ENCODE data around the gene PLLP. TPM values are rescaled to one million over a fixed set of nuclear protein-coding genes. Genes with fewer than 3 reads are reported as not detected.
"Not testable (repeated sequence)": the region's sequence is repeated elsewhere in the genome, so short reads cannot be mapped to it uniquely, and the experiment has no call there.

Gene PLLP
- total RNA-seq, 1 donor from 2014 or later: 0.30 TPM

DNA sequence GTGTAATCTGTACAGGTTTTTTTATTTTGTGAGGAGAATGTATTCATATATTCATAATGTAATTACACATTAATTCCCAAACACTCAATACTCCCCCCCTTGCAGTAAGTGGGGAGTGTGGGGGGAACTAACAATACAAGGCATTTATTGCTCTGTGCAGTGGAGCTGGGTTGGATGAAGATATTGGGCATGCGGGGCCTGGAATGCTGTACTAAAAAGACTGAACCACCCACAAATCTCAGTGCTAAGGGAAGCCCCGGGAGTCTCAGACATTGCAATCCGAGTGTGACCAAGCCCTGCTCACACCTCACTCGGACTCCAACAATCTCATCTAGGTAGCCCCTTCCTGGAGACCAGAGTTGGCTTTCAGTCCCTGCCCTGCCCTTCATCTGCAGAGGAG, 6.0 kb downstream of the PLLP start:
- Mint-ChIP-seq H3K36me3 (ENCODE audit: unreplicated experiment) (no peaks in the 10 kb centered on the region), H3K27me3 (ENCODE audit: unreplicated experiment) (peaks cover 3% of the 10 kb centered on the region), H3K4me1 (ENCODE audit: unreplicated experiment) (peaks cover 25% of the 10 kb centered on the region), H3K27ac (ENCODE audit: unreplicated experiment) (no peak overlapping the region), H3K4me3 (ENCODE audit: unreplicated experiment) (no peak overlapping the region), H3K9me3 (ENCODE audit: unreplicated experiment) (no peaks in the 10 kb centered on the region)
- no peak for DNase-seq (ENCODE audit: extremely low spot score, unreplicated experiment)
- TF ChIP-seq, protein P1, sequence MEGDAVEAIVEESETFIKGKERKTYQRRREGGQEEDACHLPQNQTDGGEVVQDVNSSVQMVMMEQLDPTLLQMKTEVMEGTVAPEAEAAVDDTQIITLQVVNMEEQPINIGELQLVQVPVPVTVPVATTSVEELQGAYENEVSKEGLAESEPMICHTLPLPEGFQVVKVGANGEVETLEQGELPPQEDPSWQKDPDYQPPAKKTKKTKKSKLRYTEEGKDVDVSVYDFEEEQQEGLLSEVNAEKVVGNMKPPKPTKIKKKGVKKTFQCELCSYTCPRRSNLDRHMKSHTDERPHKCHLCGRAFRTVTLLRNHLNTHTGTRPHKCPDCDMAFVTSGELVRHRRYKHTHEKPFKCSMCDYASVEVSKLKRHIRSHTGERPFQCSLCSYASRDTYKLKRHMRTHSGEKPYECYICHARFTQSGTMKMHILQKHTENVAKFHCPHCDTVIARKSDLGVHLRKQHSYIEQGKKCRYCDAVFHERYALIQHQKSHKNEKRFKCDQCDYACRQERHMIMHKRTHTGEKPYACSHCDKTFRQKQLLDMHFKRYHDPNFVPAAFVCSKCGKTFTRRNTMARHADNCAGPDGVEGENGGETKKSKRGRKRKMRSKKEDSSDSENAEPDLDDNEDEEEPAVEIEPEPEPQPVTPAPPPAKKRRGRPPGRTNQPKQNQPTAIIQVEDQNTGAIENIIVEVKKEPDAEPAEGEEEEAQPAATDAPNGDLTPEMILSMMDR (IDR thresholded peaks at IDR 0.05): no peak

DNA sequence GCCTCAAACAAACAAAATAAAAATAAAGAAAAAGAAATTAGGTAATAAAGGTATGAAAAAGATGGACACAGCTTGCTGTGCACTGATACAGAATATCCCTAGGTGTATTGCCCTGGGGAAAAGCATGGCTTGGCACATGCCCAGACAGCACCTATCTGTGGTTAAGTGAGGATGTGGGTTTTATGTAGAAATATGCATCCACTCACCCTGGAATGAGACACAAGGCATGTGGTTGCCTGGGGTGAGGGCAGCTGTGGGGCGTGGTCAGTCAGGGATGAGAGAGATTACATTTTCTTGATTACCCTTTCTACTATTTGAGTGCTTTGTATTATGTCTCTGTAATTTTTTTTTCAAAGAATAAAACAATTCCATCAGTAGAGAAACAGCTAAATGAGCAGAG, 6.9 kb downstream of the PLLP start:
- Mint-ChIP-seq H3K27me3 (ENCODE audit: unreplicated experiment) (peaks cover 3% of the 10 kb centered on the region), H3K27ac (ENCODE audit: unreplicated experiment) (no peak overlapping the region), H3K9me3 (ENCODE audit: unreplicated experiment) (no peaks in the 10 kb centered on the region), H3K4me3 (ENCODE audit: unreplicated experiment) (no peak overlapping the region), H3K36me3 (ENCODE audit: unreplicated experiment) (no peaks in the 10 kb centered on the region), H3K4me1 (ENCODE audit: unreplicated experiment) (peaks cover 17% of the 10 kb centered on the region)
- TF ChIP-seq, protein P1 (IDR thresholded peaks at IDR 0.05): no peak
- DNase-seq (ENCODE audit: extremely low spot score, unreplicated experiment): no peak

DNA sequence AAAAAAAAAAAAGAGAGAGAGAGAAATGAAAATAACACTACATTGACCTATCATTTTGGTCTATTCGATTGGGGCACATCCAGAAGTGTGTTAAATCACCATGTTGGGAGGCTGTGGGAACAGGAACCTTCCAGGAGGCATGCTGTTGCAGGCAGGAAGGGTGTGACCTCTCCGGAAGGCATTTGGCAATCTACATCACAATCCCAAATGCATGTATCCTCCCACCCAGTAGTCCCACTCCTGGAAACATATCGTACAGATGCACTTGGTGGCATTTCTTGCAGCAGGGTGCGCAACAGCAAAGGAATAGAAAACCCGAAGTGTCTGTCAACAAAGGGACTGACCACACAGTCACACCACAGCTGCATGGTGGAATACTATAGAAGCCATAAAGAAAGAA, 7.9 kb downstream of the PLLP start:
- no peak for DNase-seq (ENCODE audit: extremely low spot score, unreplicated experiment)
- Mint-ChIP-seq H3K36me3 (ENCODE audit: unreplicated experiment) (no peaks in the 10 kb centered on the region), H3K9me3 (ENCODE audit: unreplicated experiment) (no peaks in the 10 kb centered on the region), H3K27me3 (ENCODE audit: unreplicated experiment) (no peaks in the 10 kb centered on the region), H3K27ac (ENCODE audit: unreplicated experiment) (no peak overlapping the region), H3K4me1 (ENCODE audit: unreplicated experiment) (peaks cover 17% of the 10 kb centered on the region), H3K4me3 (ENCODE audit: unreplicated experiment) (no peak overlapping the region)
- TF ChIP-seq, protein P1 (IDR thresholded peaks at IDR 0.05): no peak

DNA sequence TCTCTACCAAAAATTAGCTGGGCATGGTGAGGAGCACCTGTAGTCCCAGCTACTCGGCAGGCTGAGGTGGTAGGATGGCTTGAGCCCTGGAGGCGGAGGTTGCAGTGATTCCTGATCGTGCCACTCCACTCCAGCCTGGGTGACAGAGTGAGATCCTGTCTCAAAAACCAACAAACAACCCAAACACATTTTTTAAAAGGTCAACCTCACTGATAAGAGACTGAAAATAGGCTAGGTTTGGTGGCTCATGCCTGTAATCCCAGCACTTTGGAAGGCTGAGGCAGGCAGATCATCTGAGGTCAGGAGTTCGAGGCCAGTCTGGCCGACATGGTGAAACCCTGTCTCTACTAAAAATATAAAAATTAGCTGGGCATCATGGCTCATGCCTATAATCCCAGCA, 8.5 kb downstream of the PLLP start:
- H3K4me1 Mint-ChIP-seq (ENCODE audit: unreplicated experiment): peaks cover 17% of the 10 kb centered on the region
- not testable (repeated sequence) for DNase-seq (ENCODE audit: extremely low spot score, unreplicated experiment); H3K27ac Mint-ChIP-seq (ENCODE audit: unreplicated experiment); H3K9me3 Mint-ChIP-seq (ENCODE audit: unreplicated experiment); H3K36me3 Mint-ChIP-seq (ENCODE audit: unreplicated experiment); H3K27me3 Mint-ChIP-seq (ENCODE audit: unreplicated experiment); H3K4me3 Mint-ChIP-seq (ENCODE audit: unreplicated experiment)

- Mint-ChIP-seq H3K9me3 (ENCODE audit: unreplicated experiment) (no peaks in the 10 kb centered on the region), H3K27ac (ENCODE audit: unreplicated experiment) (no peak overlapping the region), H3K4me3 (ENCODE audit: unreplicated experiment) (no peak overlapping the region), H3K36me3 (ENCODE audit: unreplicated experiment) (no peaks in the 10 kb centered on the region), H3K4me1 (ENCODE audit: unreplicated experiment) (peaks cover 17% of the 10 kb centered on the region), H3K27me3 (ENCODE audit: unreplicated experiment) (no peaks in the 10 kb centered on the region)
- no peak for DNase-seq (ENCODE audit: extremely low spot score, unreplicated experiment)
- TF ChIP-seq, protein P1 (IDR thresholded peaks at IDR 0.05): no peak
Observed at GRCh38 chr16:57273826-57274225, 10.6 kb downstream of the PLLP start.

GRCh38 chr16:57273359-57273758, 11.1 kb downstream of the PLLP start:
- DNase-seq (ENCODE audit: extremely low spot score, unreplicated experiment): no peak
- Mint-ChIP-seq H3K27ac (ENCODE audit: unreplicated experiment) (no peak overlapping the region), H3K36me3 (ENCODE audit: unreplicated experiment) (no peaks in the 10 kb centered on the region), H3K9me3 (ENCODE audit: unreplicated experiment) (no peaks in the 10 kb centered on the region), H3K4me3 (ENCODE audit: unreplicated experiment) (no peak overlapping the region), H3K27me3 (ENCODE audit: unreplicated experiment) (no peaks in the 10 kb centered on the region), H3K4me1 (ENCODE audit: unreplicated experiment) (peaks cover 17% of the 10 kb centered on the region)
- TF ChIP-seq, protein P1 (IDR thresholded peaks at IDR 0.05): no peak
